ENCODE measurements around the gene SLAMF7. TPM values are rescaled to one million over a fixed set of nuclear protein-coding genes. Genes with fewer than 3 reads are reported as not detected.

SLAMF7 gene
- total and polyA plus RNA-seq, 2 donors (not counting 3 experiments of a cell fraction or from before 2014, with no cell fraction given), result not detected

- no peak for TF ChIP-seq POLR2A (IDR thresholded peaks at IDR 0.05; ENCODE audit: low read depth, low read length)
- TF ChIP-seq POLR2AphosphoS5 (IDR thresholded peaks at IDR 0.05; ENCODE audit: insufficient read depth, low read depth, low read length), result no peak
- TF ChIP-seq CTCF (IDR thresholded peaks at IDR 0.05; ENCODE audit: extremely low read depth in 1 of 2, insufficient read depth in 1 of 2, low read depth in 1 of 2, low read length in 2 of 2), result no peak
- no peak for TF ChIP-seq MYC (IDR thresholded peaks at IDR 0.05; ENCODE audit: low read depth, low read length)
- Histone ChIP-seq H3K27ac (ENCODE audit: insufficient read depth, low read depth, low read length) (no peak overlapping the region), H3K9me3 (replicated peaks; ENCODE audit: control insufficient read depth, insufficient read depth, low read length) (no peaks in the 10 kb centered on the region), H3K79me2 (ENCODE audit: control insufficient read depth, insufficient read depth, low read length) (no peaks in the 10 kb centered on the region), H3K4me3 (replicated peaks in 1 of 3; ENCODE audit: insufficient read depth in 1 of 3, low read depth in 1 of 3, low read length in 3 of 3) (no peak overlapping the region), H4K20me1 (replicated peaks; ENCODE audit: control insufficient read depth, extremely low read depth, insufficient read depth, low read length) (no peaks in the 10 kb centered on the region), H3K27me3 (ENCODE audit: control insufficient read depth in 2 of 2, insufficient read depth in 2 of 2, low read length in 2 of 2) (peaks cover 0 to 1% of the 10 kb centered on the region in 2 experiments), H3K9me1 (replicated peaks; ENCODE audit: control insufficient read depth, extremely low read depth, insufficient read depth, low read length) (no peaks in the 10 kb centered on the region), H3K4me1 (ENCODE audit: control insufficient read depth, extremely low read depth, insufficient read depth, low read length) (no peaks in the 10 kb centered on the region), H3K4me2 (ENCODE audit: insufficient read depth, low read length) (no peak overlapping the region), H3K9ac (replicated peaks; ENCODE audit: extremely low read depth, insufficient read depth, low read length) (no peak overlapping the region), H2AFZ (ENCODE audit: low read depth, low read length) (no peak overlapping the region), H3K36me3 (ENCODE audit: control insufficient read depth in 2 of 2, extremely low read depth in 1 of 2, insufficient read depth in 2 of 2, low read length in 2 of 2) (no peaks in the 10 kb centered on the region)
- no peak for DNase-seq (ENCODE audit: low read depth, low spot score)
- intact Hi-C loops (cut with micrococcal nuclease) (no loop called here), dilution Hi-C loops (cut with MboI; ENCODE audit: extremely low pct_ligation_motif_present, low sequenced_read_pairs) (no loop called here)
- no peak for FAIRE-seq
- CTCF ChIA-PET, result no interaction called here
- BruUV-seq (replicated peaks), result no TSS peak
- POLR2A ChIA-PET, result no interaction called here
Measured at GRCh38 chr1:160702100-160702499, 36.9 kb upstream of the SLAMF7 start.

GRCh38 chr1:160704250-160704649 lies 34.8 kb upstream of the SLAMF7 start:
- no peaks in the 10 kb centered on the region for H3K36me3 ChIP-seq (ENCODE audit: control insufficient read depth in 2 of 2, extremely low read depth in 1 of 2, insufficient read depth in 2 of 2, low read length in 2 of 2)
- CTCF ChIA-PET, result no interaction called here
- no TSS peak for BruUV-seq (replicated peaks)
- no peak overlapping the region for H3K4me2 ChIP-seq (ENCODE audit: insufficient read depth, low read length)
- DNase-seq (ENCODE audit: low read depth, low spot score) (no peak), FAIRE-seq (no peak)
- no peaks in the 10 kb centered on the region for H3K4me1 ChIP-seq (ENCODE audit: control insufficient read depth, extremely low read depth, insufficient read depth, low read length)
- no peak overlapping the region for H2AFZ ChIP-seq (ENCODE audit: low read depth, low read length)
- no peak overlapping the region for H3K4me3 ChIP-seq (replicated peaks in 1 of 3; ENCODE audit: insufficient read depth in 1 of 3, low read depth in 1 of 3, low read length in 3 of 3)
- H3K9me3 ChIP-seq (replicated peaks; ENCODE audit: control insufficient read depth, insufficient read depth, low read length), result no peaks in the 10 kb centered on the region
- H3K9me1 ChIP-seq (replicated peaks; ENCODE audit: control insufficient read depth, extremely low read depth, insufficient read depth, low read length), result no peaks in the 10 kb centered on the region
- peaks cover 0 to 7% of the 10 kb centered on the region in 2 experiments for H3K27me3 ChIP-seq (ENCODE audit: control insufficient read depth in 2 of 2, insufficient read depth in 2 of 2, low read length in 2 of 2)
- no peak overlapping the region for H3K9ac ChIP-seq (replicated peaks; ENCODE audit: extremely low read depth, insufficient read depth, low read length)
- intact Hi-C loops (cut with micrococcal nuclease) (no loop called here), dilution Hi-C loops (cut with MboI; ENCODE audit: extremely low pct_ligation_motif_present, low sequenced_read_pairs) (no loop called here)
- POLR2A ChIA-PET, result no interaction called here
- no peak overlapping the region for H3K27ac ChIP-seq (ENCODE audit: insufficient read depth, low read depth, low read length)
- H4K20me1 ChIP-seq (replicated peaks; ENCODE audit: control insufficient read depth, extremely low read depth, insufficient read depth, low read length), result no peaks in the 10 kb centered on the region
- no peak for TF ChIP-seq CTCF (IDR thresholded peaks at IDR 0.05; ENCODE audit: extremely low read depth in 1 of 2, insufficient read depth in 1 of 2, low read depth in 1 of 2, low read length in 2 of 2)
- TF ChIP-seq GATA2 (IDR thresholded peaks at IDR 0.05; ENCODE audit: insufficient read depth, insufficient read length, low read depth, low read length), result no peak
- TF ChIP-seq FOS (IDR thresholded peaks at IDR 0.05; ENCODE audit: borderline replicate concordance, insufficient read depth, low read length), result no peak
- no peak for TF ChIP-seq POLR2AphosphoS5 (IDR thresholded peaks at IDR 0.05; ENCODE audit: insufficient read depth, low read depth, low read length)
- TF ChIP-seq JUN (IDR thresholded peaks at IDR 0.05; ENCODE audit: borderline replicate concordance, insufficient read depth, insufficient read length, low read depth), result no peak
- no peak for TF ChIP-seq MYC (IDR thresholded peaks at IDR 0.05; ENCODE audit: low read depth, low read length)
- no peak for TF ChIP-seq POLR2A (IDR thresholded peaks at IDR 0.05; ENCODE audit: low read depth, low read length)
- no peak for TF ChIP-seq MAX (IDR thresholded peaks at IDR 0.05; ENCODE audit: insufficient read depth, insufficient read length)
- no peak for TF ChIP-seq EZH2 (IDR thresholded peaks at IDR 0.05; ENCODE audit: borderline replicate concordance, low read depth, low read length, severe bottlenecking)
- H3K79me2 ChIP-seq (ENCODE audit: control insufficient read depth, insufficient read depth, low read length), result no peaks in the 10 kb centered on the region

All from endothelial cell of umbilical vein (primary cell).